AG04450 (cell line): ENCODE measurements around the gene MYL10. TPM values are rescaled to one million over a fixed set of nuclear protein-coding genes. Genes with fewer than 3 reads are reported as not detected.
"Not testable (repeated sequence)": the region's sequence is repeated elsewhere in the genome, so short reads cannot be mapped to it uniquely, and the experiment has no call there.

Source experiments
- CTCF ChIA-PET: fragments of 300-600, 350-600 bp; formaldehyde crosslinking; extraction: SDS; loops from one replicate; lab custom pipeline; 2022; ENCODE audit warnings: antibody characterized with exemption, inconsistent platforms; lab: Charles Lee
- POLR2A ChIA-PET: fragments of 350-600 bp; formaldehyde crosslinking; extraction: SDS; loops from one replicate; lab custom pipeline; 2021; ENCODE audit warnings: antibody characterized with exemption, inconsistent platforms; lab: Yijun Ruan, JAX
- DNase-seq: peaks from one replicate; pipeline ENCODE4 v3.0.0-alpha.2; 2011; ENCODE audit warnings: low read depth, low spot score
- H3K27ac ChIP-seq: one replicate; pipeline ENCODE4 v1.5.1; 2012; ENCODE audit warnings: low read depth, low read length, control low read depth
- H3K27me3 ChIP-seq: one replicate; pipeline ENCODE4 v1.6.0; 2012; ENCODE audit warnings: low read length; ENCODE audit not compliant: control insufficient read depth, insufficient read depth
- H3K4me3 ChIP-seq: 2 replicates; pipeline ENCODE4 v1.5.1; 2011; ENCODE audit warnings: mild to moderate bottlenecking, low read depth, low read length, control low read depth
- H3K9me3 ChIP-seq: 2 replicates; pipeline ENCODE4 v1.5.1; 2012; ENCODE audit warnings: low read length; ENCODE audit not compliant: control insufficient read depth, insufficient read depth
- CTCF ChIP-seq: IDR thresholded peaks from 2 replicates; pipeline ENCODE4 v1.5.1; 2011; ENCODE audit warnings: low read depth, low read length, control low read depth, inconsistent platforms
- polyA plus RNA-seq: library from polyadenylated mRNA; depleted of rRNA; stranded (reverse); fragments of >200 nt; gene quantifications from 2 replicates; pipeline ENCODE4 v1.2.3, GENCODE V29; 2011

The MYL10 gene
- polyA plus RNA-seq, 1 experiment: not detected

DNA sequence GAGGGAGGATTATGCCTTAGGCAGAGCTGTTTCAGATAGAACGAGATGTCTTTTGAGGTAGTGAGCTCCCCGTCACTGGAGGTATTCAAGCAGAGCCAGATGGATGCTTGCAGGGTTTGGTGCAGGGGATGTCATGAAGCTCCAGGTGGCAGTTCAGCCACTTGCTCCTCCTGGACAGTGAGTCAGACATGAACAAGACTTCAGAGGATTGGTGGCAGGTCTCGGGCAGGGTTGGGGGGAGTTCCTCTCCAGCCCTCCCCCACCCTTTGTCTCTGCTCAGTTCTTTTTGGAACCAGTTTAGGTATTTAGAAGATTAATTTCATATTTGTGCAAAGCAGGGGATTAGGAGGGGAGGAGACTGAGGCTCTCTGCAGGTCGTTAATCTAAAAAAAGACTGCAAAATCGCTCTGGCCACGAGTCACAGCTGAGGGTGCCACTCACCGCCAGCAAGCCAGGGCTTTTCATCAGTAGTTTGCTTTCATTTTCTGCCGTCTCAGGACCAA is 21.5 kb upstream of the MYL10 start:
- DNase-seq: no peak
- ChIA-PET POLR2A (interaction anchor here (0.7 kb wide), 1 partner anchor 609 kb away, joined by 4 read pairs; no protein-coding TSS in a partner anchor), CTCF (no interaction called here)
- Histone ChIP-seq H3K27me3 (peaks cover 4% of the 10 kb centered on the region), H3K4me3 (no peak overlapping the region), H3K9me3 (no peaks in the 10 kb centered on the region), H3K27ac (no peak overlapping the region)
- no peak for TF ChIP-seq CTCF

DNA sequence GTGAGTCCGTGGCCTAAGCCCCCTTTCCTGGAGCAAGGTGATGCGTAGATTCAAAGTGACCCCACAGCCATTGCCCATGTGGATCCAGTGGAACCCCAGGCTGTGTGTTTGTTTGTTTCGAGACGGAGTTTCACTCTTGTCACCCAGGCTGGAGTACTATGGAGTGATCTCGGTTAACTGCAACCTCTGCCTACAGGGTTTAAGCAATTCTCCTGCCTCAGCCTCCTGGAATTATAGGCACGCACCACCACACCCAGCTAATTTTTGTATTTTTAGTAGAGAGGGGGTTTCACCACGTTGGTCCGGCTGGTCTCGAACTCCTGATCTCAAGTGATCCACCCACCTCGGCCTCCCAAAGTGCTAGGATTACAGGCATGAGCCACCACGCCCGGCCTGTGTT is 18.8 kb upstream of the MYL10 start:
- H3K4me3 ChIP-seq, POLR2A ChIA-PET, H3K9me3 ChIP-seq, CTCF ChIA-PET, H3K27ac ChIP-seq, DNase-seq: not testable (repeated sequence)
- peaks cover 11% of the 10 kb centered on the region for H3K27me3 ChIP-seq

DNA sequence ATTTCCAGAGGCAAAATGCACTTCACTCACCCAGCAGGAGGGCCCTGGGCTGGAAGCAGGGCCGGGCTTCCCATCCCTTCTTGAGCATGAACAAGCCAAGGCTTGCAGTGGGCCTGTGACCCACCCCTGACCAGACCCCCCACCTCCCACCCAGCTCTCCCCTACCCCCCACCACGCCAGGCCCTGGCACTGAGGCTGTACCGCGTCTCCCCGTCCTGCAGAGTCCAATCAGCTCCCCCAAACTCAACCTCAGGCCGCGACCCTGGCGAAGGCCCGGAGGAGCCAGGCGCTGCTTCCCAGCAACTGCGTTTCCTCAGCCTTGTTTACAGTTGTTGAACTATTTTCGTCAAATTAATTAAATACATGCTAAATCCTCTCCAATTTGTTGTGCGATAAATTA is 16.9 kb upstream of the MYL10 start:
- Histone ChIP-seq H3K27ac (no peak overlapping the region), H3K27me3 (peaks cover 11% of the 10 kb centered on the region), H3K9me3 (no peaks in the 10 kb centered on the region), H3K4me3 (no peak overlapping the region)
- ChIA-PET CTCF (no interaction called here), POLR2A (no interaction called here)
- TF ChIP-seq CTCF: no peak
- no peak for DNase-seq

GRCh38 chr7:101644879-101645278 is 15.8 kb upstream of the MYL10 start:
- no peak for DNase-seq
- TF ChIP-seq CTCF: no peak
- Histone ChIP-seq H3K9me3 (no peaks in the 10 kb centered on the region), H3K27me3 (peaks cover 8% of the 10 kb centered on the region), H3K4me3 (no peak overlapping the region), H3K27ac (no peak overlapping the region)
- ChIA-PET CTCF (interaction anchor here (0.7 kb wide), 1 partner anchor 281 kb away, joined by 4 read pairs; no protein-coding TSS in a partner anchor), POLR2A (interaction anchor here (0.5 to 0.6 kb wide), 2 partner anchors 19 to 88 kb away, joined by 3 to 5 read pairs; no protein-coding TSS in a partner anchor)

- CTCF ChIA-PET: interaction anchor here (1.8 kb wide), 1 partner anchor 37 kb away, joined by 5 read pairs; no protein-coding TSS in a partner anchor
- POLR2A ChIA-PET: not testable (repeated sequence)
Measured at GRCh38 chr7:101639127-101639526, 10.0 kb upstream of the MYL10 start.

DNA sequence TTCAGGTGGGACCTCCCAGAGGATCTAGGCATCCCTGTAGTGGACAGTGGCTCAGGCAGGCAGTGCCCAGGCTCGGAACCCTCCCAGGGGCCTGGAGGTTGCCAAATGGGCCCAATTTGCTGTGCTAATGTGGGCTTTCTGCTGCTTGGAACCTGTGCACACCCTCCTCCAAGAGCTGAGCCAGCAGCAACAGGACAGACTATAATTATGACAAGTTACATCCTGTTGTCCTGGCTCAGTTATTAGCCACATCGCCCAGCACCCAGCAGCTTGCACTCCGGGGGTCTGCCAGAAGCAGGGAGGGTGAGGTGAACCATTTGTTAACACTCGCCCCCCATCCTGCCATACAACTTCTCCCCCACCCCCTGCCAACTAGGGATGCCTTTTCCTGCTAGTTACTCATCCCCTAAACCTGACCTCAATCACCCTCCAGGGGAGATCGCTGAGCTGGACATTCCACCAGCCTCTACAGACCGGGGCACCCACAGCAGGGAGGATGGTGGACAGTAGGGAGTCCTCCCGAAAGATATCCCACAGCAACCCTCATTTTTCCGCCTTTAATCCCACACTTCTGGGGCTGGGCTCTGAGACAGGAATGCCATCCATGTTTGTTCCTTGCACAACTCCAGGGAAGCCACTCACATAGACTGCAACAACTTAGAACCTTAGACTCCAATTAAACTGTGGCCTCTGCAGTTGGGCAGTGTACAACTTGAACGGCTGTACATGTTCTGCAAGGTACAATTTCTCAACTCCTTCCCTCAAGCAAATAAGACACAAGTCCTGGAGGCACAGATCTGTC is 7.9 kb upstream of the MYL10 start:
- Histone ChIP-seq H3K4me3 (no peak overlapping the region), H3K27me3 (peaks cover 4% of the 10 kb centered on the region), H3K9me3 (peaks cover 6% of the 10 kb centered on the region; the same call in 1 of the 2 replicates), H3K27ac (peak overlapping the region; percentile 11)
- no peak for DNase-seq
- POLR2A ChIA-PET: no interaction called here
- CTCF ChIA-PET: interaction anchor here (1.8 kb wide), 1 partner anchor 35 kb away, joined by 5 read pairs; no protein-coding TSS in a partner anchor
- TF ChIP-seq CTCF: no peak

More at GRCh38 chr7:101639127-101639526, 10.0 kb upstream of the MYL10 start:
- not testable (repeated sequence) for DNase-seq, H3K4me3 ChIP-seq, H3K27ac ChIP-seq, H3K9me3 ChIP-seq, H3K27me3 ChIP-seq
